KOPT-K1 (cell line): ENCODE results near the gene RABL2B.
"Not testable (repeated sequence)": the region's sequence is repeated elsewhere in the genome, so short reads cannot be mapped to it uniquely, and the experiment has no call there.

Experiments
- H3K27ac ChIP-seq: fragments of 200-600 bp; sonication (generic); 2 replicates; pipeline ENCODE4 v1.5.1; 2016; ENCODE audit warnings: antibody characterized with exemption, mild to moderate bottlenecking, low read depth, low read length; ENCODE audit not compliant: poor library complexity, severe bottlenecking
- H3K36me3 ChIP-seq: fragments of 200-600 bp; sonication (generic); 2 replicates; pipeline ENCODE4 v1.5.1; 2017; ENCODE audit warnings: antibody characterized with exemption, mild to moderate bottlenecking, low read length, moderate library complexity; ENCODE audit not compliant: insufficient read depth
- H3K9me3 ChIP-seq: fragments of 200-600 bp; sonication (generic); 2 replicates; pipeline ENCODE4 v1.5.1; 2017; ENCODE audit warnings: antibody characterized with exemption, low read length, mild to moderate bottlenecking; ENCODE audit not compliant: insufficient read depth, poor library complexity, severe bottlenecking

Gene RABL2B

DNA sequence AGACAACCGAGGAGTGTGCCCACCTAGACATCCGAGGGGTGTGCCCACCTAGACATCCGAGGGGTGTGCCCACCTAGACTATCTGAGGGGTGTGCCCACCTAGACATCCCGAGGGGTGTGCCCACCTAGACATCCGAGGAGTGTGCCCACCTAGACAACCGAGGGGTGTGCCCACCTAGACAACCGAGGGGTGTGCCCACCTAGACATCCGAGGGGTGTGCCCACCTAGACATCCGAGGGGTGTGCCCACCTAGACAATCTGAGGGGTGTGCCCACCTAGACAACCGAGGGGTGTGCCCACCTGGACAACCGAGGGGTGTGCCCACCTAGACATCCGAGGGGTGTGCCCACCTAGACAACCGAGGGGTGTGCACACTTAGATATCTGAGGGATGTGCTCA lies 34.8 kb downstream of the RABL2B start:
- not testable (repeated sequence) for H3K36me3 ChIP-seq, H3K27ac ChIP-seq, H3K9me3 ChIP-seq

DNA sequence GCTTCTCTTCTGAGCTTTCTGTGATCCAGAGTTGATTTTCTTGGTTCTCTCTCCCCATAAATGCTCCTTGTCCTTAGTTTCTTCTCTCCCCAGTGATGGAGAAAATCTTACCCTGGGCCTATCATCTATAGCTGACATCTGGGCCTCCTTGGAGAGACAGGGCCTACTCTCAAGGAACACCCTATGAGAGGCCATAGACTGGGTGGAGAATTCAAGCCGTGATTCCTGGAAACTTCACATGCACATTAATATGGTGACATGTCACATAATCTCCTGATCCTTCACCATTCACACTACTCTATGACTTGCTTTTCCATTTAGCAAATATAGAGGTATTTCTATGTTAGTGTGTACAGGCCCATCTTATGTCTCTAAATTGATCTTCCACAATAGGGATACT lies 35.9 kb downstream of the RABL2B start:
- not testable (repeated sequence) for H3K36me3 ChIP-seq, H3K27ac ChIP-seq, H3K9me3 ChIP-seq

DNA sequence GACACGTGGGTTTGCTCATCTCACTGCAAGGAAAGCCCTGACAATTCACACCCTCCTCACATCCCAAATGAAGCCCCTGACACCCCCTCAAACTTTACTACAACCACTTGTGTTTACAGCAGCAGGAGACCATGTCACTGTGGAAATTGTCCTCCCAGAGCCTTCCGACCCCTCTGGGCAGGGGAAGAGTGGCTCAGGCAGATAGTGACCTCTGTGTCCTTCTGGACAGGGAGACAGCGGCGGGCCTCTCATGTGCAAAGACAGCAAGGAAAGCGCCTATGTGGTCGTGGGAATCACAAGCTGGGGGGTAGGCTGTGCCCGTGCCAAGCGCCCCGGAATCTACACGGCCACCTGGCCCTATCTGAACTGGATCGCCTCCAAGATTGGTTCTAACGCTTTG lies 39.0 kb downstream of the RABL2B start:
- not testable (repeated sequence) for H3K27ac ChIP-seq, H3K9me3 ChIP-seq, H3K36me3 ChIP-seq

DNA sequence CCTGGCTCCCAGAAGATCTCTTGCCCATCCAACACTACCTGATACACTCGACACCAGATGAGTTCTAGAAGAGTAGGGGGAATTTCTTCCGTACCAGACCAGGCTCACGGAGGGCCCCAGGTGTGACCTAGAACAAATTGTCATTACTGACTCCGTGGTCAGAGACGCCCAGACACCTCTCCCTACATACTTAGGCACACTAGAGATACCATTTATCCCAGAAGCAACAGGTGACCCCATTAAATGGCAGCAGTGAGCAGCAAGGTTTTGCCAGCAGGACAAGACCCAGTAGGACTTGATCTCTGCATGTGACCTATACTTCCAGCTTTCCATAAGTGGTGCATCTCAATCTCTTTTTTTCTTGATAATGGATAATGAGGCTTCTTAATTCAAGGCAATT lies 42.7 kb downstream of the RABL2B start:
- H3K9me3 ChIP-seq, H3K36me3 ChIP-seq, H3K27ac ChIP-seq: not testable (repeated sequence)

DNA sequence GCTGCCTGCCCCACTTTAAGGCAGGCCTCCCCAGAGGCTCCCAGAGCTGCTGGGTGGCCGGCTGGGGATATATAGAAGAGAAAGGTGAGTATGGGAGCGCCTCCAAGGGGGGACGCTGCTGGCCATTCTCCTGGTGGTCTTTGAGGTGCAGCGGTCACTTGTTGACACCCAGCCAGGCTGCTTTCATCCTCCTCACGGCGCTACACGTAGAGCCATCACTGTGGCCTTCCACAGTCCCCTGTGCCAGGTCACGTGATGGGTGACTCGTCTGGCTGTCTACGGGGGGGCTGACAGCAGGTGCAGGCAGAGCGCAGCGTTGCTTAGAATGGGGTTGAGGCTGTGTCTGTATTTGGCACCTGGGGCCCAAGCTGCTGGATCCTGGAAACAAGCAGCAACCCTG lies 43.5 kb downstream of the RABL2B start:
- Histone ChIP-seq H3K36me3 (no peaks in the 10 kb centered on the region), H3K27ac (no peak overlapping the region), H3K9me3 (no peaks in the 10 kb centered on the region)

GRCh38 chr22:50739279-50739691 lies 44.2 kb downstream of the RABL2B start:
- Histone ChIP-seq H3K36me3 (no peaks in the 10 kb centered on the region), H3K9me3 (no peaks in the 10 kb centered on the region), H3K27ac (no peak overlapping the region)

DNA sequence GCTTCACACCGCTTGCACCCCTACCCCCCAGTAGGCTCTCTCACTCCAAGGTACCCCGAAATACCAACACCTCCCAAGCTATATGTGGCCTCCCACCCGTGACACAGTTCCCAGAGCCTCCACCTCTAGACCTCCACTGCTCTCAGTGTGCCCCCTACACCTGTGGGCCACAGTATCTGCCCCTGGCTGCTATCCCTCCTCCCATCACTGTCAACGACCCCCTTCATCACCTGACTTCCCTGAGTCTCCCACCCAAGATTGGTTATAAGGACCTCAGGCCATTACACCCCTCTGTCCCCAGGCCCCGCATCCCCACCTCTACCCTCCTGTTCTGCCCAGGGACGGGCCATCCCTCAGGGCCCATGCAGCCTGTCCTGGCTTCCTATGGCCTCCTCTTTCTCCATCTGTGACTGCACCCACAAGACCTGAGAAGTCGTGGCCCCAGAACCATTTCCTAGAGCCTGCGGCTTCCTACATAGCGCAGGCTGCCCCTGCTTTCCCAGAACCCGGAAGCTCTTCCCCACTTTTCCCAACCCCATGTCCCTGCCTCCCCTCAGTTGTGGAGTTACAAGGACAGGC lies 44.7 kb downstream of the RABL2B start:
- no peaks in the 10 kb centered on the region for H3K36me3 ChIP-seq
- H3K9me3 ChIP-seq: no peaks in the 10 kb centered on the region

GRCh38 chr22:50737728-50738648 lies 45.4 kb downstream of the RABL2B start, which contains the start of gene ACR:
Gene ACR (plus strand): TSS chr22:50738204. CDS start chr22:50738236, 32 bp downstream.
- H3K27ac ChIP-seq: no peak within 1 kb of the TSS
- no peaks in the 10 kb centered on the region for H3K9me3 ChIP-seq
- no peaks in the 10 kb centered on the region for H3K36me3 ChIP-seq

More for the DNA sequence above, 44.7 kb downstream of the RABL2B start:
- no peak overlapping the region for H3K27ac ChIP-seq

GRCh38 chr22:50735739-50736030 lies 47.8 kb downstream of the RABL2B start:
- Histone ChIP-seq H3K36me3 (no peaks in the 10 kb centered on the region), H3K9me3 (no peaks in the 10 kb centered on the region), H3K27ac (no peak overlapping the region)

DNA sequence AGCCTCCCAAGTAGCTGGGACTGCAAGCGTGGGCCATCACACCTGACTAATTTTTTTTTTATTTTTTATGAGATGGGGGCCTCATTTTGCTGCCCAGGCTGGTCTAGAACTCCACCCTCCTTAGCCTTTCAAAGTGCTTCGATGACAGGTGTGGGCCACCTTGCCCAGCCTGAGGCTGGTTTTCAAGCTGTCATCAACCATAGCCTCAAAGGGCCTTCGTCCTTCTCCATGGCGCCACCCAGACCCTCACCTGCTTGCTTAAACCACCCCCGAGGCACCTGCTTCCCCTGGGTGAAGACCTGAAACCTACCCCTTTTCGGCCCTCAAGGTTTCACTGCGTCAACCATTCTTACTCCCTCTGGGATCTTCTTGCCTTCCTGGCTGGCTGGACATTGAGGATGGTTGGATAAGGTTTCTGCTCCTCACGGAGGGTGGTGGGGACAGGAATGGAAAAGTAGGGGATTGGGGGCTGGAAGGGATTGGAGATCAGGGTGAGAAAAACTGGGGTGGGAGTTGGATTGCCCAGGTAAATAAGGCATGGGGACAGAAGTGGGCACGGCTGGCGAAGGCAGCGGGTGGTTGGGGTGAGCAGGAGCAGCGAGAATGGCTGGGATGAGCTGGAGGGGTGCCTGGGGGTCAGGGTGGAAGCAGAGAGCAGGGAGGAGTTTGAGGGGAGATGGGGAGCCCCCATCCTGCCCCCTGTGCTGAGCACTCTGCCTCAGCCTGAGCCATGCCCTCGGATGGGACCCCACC lies 48.3 kb downstream of the RABL2B start:
- Histone ChIP-seq H3K36me3 (no peaks in the 10 kb centered on the region), H3K9me3 (no peaks in the 10 kb centered on the region), H3K27ac (no peak overlapping the region)

DNA sequence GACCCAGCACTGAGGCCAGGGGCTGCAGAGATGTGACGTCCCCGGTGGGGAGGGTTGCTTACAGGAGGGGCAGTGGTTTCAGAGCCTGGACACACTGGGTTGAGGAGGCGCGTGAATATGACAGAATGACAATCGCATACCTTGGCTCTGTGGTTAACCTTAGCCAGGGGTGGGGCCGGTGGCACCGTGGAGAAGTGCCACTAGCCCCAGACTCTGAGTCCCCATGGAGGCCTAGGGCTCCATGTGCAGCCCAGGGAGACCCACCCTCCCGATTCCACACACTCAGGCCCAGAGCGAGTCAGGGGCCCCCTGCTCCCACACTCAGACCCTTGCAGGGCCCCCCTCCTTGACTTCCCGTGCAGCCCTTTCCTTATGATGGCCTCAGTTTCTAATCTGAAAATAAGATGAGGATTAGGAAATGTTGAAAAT lies 49.1 kb downstream of the RABL2B start:
- no peak overlapping the region for H3K27ac ChIP-seq
- H3K9me3 ChIP-seq: no peaks in the 10 kb centered on the region
- H3K36me3 ChIP-seq: no peaks in the 10 kb centered on the region

DNA sequence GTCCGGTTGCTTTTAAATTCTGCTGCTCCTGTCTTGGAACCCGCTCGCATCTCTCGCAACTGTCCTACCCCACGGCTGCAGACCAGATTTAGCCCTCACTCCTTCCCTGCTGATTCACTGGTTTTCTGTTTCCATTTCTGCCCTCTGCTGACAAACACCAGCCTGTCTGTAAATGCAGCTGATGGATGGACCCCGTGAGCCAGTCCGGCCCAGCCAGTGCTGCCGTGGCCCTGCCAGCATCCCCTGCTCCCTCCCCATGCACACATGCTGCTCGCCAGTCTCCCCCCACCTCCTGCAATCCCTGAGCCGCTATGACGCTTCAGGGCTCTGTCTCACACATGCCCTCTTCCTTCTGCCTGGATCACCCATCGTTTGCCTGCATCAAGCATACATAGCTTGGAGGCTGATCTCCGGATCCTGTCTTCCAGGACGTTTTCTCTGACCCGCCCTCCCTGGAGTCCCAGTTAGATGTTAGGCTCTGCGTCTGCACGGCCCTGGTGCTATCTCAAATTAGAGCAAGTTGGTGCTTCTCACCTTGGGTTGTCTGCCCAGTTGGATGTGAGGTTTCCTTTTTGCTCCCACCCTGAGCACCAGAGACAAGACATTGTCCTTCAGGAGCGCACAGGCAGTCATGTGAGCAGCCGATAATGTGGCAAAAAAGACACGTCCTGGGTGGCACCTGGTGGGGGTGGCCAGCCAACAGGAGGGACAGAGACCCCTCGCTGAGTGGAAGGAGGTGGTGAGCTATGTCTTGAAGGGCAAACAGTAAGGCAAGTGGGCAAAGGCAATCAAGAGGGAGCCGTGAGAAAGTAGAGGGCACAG lies 49.7 kb downstream of the RABL2B start:
- Histone ChIP-seq H3K9me3 (no peaks in the 10 kb centered on the region), H3K36me3 (no peaks in the 10 kb centered on the region), H3K27ac (no peak overlapping the region)

DNA sequence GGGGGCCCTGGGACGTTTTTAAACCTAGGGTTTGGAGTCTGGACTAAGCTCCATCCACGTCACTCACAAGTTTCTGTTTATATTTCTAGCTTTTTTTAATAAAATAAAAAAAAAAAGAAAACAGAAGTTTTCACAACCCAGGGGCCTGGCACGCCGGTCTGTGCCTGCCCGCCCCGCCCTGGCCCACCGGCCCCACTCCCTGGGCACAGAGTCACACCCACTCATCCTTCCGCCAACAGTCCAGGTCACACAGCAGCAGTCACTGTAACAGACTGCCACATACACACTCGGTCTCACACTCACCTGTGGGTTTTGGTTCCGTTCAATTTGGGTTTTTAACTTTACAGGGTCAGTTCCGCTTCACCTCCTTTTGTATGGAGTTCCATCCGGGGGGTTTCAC lies 50.8 kb downstream of the RABL2B start:
- no peak overlapping the region for H3K27ac ChIP-seq
- H3K9me3 ChIP-seq: no peaks in the 10 kb centered on the region
- H3K36me3 ChIP-seq: no peaks in the 10 kb centered on the region

DNA sequence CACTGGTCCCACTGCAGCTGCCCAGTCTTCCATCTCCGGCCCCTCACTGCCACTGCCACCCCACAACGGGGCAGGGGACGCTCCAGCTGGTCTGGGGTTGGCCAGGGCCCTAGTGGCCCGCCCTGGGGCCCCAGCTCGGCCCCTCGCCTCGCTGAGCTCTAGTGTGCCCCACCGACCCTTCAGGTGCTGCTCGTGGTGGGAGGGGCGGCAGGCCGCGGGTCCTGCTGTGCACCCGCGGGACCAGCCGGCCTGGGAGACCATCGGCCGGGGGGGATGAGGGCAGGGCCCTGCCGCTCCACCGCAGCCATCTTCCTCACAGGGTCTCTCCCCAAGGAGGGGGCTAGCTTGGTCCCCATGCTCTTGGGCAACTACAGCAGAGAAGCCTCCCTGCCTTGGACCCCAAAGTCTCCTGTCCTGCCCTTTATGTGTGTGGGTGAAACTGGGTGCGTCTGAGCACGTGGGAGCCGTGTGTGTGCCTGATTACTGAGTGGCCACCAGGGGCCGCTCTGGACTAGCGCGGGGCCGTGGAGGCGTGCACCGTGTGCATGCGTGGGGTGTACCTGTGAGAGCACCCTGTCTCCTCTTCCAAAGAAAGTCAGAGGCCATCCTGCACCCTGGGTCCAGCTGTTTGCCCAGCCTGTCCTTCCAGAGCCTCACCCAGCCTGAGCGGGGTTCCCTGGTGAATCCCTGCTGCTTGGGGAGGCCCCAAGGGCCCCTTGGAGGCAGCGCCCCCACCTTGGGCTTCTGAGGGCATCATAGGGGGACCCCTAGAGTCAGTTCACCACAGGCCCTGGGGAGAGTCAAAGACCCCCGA lies 51.4 kb downstream of the RABL2B start:
- Histone ChIP-seq H3K27ac (no peak overlapping the region), H3K9me3 (no peaks in the 10 kb centered on the region), H3K36me3 (no peaks in the 10 kb centered on the region)
